NCI-H2081 (cell line): ENCODE measurements around the gene DUSP3.
A peak's percentile ranks its signal among the peaks of the same experiment; 100 is the strongest.

Source experiments
- DNase-seq, 2 experiments: peaks; one replicate each; lab custom pipeline; 2025; lab: John Stamatoyannopoulos, UW

The DUSP3 gene

DNA sequence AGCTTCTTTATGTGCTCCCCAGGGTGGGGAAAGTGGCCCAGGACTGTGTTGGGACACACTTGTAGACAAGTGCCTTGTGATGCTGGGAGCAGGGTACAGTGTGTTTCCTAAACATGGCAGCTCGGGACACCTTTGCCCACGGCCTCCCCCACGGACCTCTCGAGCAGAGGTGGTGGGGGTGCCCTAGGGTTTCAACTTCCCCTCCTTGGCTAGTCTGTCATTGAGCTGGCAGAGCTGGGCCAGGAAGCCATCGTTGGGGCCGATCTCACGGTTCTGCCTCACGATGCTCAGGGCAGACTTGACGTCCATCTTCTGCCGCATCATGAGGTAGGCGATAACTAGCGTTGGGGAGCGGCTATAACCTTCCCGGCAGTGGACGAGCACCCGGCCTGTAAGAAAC lies 9.4 kb downstream of the DUSP3 start:
- DNase-seq = no peak

GRCh38 chr17:43768943-43769342 lies 9.8 kb downstream of the DUSP3 start:
- no peak for DNase-seq

DNA sequence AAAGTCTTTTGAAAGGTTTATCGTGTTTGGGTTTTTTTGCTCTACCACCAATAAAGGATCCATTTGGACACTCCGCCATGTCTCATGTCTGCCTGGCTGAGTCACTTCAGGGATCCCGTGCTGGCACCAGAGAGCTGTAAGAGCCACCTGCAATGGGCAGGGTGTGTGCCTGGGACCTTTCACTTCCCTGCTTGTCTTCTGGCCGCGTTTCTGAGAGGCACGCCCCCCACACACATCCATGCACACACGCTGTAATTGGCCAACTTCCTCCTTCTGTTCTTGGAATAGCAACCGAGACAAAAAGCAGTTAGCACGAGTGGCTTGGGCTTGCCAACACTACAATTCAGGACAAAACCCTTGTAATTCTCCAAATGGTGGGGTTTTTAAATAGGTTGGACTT lies 10.4 kb downstream of the DUSP3 start:
- no peak for DNase-seq

GRCh38 chr17:43767713-43768059 lies 11.1 kb downstream of the DUSP3 start:
- no peak for DNase-seq

DNA sequence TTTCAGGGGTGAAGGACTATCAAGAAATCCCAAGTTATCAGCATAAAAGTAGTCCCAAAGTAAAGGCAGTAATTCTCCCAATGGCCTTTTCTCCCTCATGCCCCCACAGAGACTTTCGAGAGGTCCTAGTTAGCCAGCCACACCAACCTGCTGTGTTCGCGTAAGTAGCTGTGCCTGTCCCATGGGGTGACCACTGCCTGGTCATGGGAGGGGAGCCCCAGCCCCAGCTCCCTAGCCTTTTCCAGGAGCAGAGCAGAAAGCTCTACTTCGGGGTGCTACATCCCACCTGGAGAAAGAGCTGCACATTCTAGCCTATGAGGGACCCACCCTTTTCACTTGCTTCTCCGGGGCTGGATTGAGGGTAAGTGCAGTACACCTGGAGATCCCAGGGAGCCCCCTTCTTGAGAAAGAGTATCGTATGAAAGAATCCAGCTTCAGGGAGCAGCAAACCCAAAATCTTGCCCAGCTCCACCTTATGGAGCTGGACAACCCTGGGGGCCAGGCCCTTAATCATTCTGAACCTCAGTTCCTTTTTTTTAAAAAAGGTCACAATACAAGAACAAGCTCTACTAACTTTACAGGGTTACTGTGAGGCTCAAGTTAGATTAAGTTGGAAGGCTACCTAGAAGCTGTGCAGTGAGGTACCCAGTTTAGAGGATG lies 11.6 kb downstream of the DUSP3 start:
- no peak for DNase-seq

GRCh38 chr17:43766413-43767052 lies 12.2 kb downstream of the DUSP3 start:
- DNase-seq = peak; percentile 23 to 62

- peak; percentile 88 to 93 for DNase-seq
Measured at GRCh38 chr17:43760254-43760852, 18.4 kb downstream of the DUSP3 start.

DNA sequence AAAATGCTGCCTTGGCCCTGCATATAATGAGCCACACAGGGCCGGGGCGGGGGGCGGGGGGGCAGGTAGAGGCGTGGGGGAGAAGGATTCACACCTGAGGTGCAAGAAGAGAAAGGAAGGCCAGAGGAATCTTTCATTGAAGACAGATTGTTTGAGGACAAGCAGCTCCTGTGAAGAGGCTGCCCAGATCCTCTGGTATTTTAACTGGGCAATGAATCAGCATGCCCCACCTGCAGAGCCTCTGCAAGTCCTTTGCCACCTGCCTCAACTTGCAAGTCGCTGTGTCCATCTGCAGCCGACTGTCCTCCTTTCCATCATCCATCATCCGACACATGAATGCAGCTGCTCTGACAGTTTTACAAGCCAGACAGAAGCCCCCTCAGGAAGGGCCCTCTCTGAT lies 18.9 kb downstream of the DUSP3 start:
- DNase-seq = no peak

- no peak for DNase-seq
Measured at GRCh38 chr17:43758497-43759174, 20.1 kb downstream of the DUSP3 start, which contains the start of gene SOST. Gene SOST (minus strand): TSS chr17:43758791. CDS start chr17:43758741, 50 bp downstream.

DNA sequence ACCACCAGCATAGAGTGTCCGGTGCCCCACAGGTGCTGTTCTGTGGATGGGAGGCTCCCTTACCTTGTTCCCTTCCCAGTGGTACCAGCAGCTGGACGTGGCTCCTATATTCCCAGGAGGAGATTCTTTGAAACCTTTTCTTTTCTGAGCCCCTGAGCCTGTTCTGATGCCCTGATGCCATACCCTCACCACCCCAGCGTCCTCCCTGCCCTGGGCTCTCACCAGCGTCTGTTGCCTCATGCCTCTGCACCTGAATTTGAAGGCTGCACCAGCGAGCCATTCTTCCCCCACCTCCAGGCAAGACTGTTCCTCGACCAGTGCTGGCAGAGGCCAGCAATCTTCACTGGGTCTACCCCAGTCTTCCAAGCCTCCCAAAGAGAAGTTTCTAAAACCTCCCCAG lies 20.7 kb downstream of the DUSP3 start:
- DNase-seq = no peak

DNA sequence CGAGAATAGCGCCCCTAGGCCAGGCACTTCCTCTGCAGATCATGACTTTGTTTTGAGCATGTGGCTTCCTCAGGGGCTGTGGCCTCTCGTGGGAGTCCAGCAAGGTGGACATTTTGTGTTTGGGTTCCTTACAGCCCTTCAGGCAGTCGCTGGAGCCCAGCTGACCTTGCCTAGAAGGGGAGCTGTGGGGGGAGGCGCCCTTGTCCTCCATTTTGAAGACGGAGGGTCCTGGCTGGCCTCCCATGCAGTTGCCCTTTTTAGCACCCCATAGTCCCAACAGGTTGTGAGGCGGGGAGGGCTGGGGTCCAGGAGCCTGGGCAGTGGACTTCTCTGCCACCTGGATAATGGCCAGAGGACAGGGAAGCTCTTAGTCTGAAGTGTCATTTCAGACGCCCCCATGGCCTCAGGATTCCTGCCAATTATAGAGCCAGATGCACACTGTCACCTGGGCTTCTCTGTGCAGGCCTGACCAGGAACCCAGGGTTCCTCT lies 21.6 kb downstream of the DUSP3 start:
- DNase-seq = no peak

- DNase-seq = no peak
Measured at GRCh38 chr17:43756201-43756600, 22.6 kb downstream of the DUSP3 start.

GRCh38 chr17:43755389-43755875 lies 23.3 kb downstream of the DUSP3 start:
- DNase-seq = peak in 1 of 2 experiments; percentile 42

GRCh38 chr17:43754947-43755346 lies 23.8 kb downstream of the DUSP3 start:
- DNase-seq = no peak

DNA sequence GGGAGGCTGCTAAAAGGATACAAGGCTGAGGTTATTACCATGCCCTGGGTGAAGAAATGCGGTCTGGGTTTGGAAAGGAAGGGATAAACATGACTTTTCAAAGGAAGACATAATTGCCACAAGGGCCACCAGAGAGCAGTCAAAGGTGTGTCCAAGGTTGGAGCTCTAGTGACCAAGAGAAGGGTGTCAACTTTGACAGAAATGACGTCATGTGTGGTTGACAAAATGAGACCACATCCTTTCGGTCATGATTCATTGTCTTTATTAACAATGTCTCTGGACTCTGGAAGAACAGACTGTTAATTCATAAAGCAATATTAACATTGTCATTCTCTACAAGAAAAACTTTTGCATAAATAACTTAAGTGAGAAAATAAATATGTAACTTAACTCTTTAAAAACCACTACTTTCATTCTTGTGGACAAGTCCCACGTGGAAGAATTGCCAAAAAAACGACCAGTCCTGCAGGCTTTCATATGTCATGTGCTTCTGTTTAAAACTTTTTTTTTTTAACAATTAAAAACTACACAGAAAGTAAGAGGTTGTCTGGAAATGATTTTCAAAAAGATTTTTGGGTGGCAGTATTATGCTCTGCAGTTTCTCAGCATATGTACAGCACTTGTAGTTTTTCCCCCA lies 25.2 kb downstream of the DUSP3 start:
- DNase-seq = no peak

DNA sequence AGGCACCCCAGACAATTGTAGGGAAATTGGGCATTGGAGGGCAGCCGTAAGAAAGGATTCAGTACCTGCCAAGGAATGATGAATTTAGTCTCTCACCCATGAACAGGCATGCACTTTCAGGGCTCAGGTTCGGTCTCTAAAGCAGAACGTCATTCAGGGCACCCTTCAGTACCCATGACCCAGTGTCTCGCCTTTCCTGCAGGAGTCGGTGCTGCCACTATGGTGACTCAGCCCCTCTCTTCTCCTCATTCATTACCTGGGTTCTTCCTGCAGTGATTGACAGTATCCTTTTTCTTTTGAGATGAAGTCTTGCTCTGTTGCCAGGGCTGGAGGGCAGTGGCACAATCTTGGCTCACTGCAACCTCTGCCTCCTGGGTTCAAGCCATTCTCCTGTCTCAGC lies 28.6 kb downstream of the DUSP3 start:
- DNase-seq = no peak

GRCh38 chr17:43745541-43745940 lies 33.2 kb downstream of the DUSP3 start:
- no peak for DNase-seq

DNA sequence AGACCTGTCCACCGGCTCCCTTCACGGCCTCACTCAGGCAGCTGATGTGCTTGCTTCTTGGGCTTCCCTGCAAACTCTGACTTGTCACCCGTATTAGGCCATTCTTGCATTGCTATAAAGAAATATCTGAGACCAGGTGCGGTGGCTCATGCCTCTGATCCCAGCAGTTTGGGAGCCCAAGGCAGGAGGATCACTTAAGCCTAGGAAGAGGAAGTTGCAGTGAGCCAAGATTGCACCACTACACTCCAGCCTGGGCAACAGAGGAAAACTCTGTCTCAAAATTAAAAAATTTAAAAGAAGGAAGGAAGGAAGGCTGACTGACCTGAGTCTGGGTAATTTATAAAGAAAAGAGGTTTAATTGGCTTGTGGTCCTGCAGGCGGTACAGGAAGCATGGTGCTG lies 37.1 kb downstream of the DUSP3 start:
- DNase-seq = no peak

- no peak for DNase-seq
Measured at GRCh38 chr17:43740541-43740940, 38.2 kb downstream of the DUSP3 start.

GRCh38 chr17:43737722-43738121 lies 41.1 kb downstream of the DUSP3 start:
- no peak for DNase-seq

DNA sequence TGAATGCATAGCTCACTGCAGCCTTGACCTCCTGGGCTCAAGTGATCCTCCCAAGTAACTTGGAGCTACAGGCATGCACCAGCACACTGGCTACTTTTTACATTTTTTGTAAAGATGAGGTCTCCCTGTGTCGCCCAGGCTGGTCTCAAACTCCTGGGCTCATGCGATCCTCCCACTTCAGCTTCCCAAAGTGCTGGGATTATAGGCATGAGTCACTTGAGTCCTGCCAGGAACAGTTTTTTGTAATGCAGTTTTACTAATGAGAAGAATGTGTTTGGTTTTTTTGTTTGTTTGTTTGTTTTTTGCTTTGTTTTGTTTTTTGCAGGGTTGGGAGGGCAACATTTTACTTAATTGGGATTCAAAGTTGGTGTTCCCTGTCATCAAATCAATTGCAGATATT lies 42.4 kb downstream of the DUSP3 start:
- no peak for DNase-seq

GRCh38 chr17:43734376-43734775 lies 44.4 kb downstream of the DUSP3 start:
- DNase-seq = no peak
